Liver (tissue), 3 donors: Measurements from ENCODE around the gene ECHS1.

Experiments used
- FOXA1 ChIP-seq: IDR thresholded peaks from 2 replicates; pipeline ENCODE4 v1.6.1; 2016; ENCODE audit warnings: antibody characterized with exemption
- GABPA ChIP-seq, 2 donors: IDR thresholded peaks in 1 of 2; conservative IDR thresholded peaks in 1 of 2; 2 replicates each; pipeline ENCODE4 v1.6.1; 2016; ENCODE audit warnings: antibody characterized with exemption in 2 of 2, mild to moderate bottlenecking in 1 of 2, moderate library complexity in 1 of 2
- JUND ChIP-seq, 2 donors: IDR thresholded peaks; 2 replicates each; pipeline ENCODE4 v1.6.1; 2016; ENCODE audit warnings: antibody characterized with exemption in 2 of 2
- MAX ChIP-seq: IDR thresholded peaks from 2 replicates; pipeline ENCODE4 v1.6.1; 2016; ENCODE audit warnings: antibody characterized with exemption
- RAD21 ChIP-seq, 2 donors: IDR thresholded peaks; 2 replicates each; pipeline ENCODE4 v1.6.1; 2016; ENCODE audit warnings: antibody characterized with exemption in 2 of 2, mild to moderate bottlenecking in 2 of 2
- RXRA ChIP-seq, 2 donors: IDR thresholded peaks; 2 replicates each; pipeline ENCODE4 v1.6.1; 2017 to 2018; ENCODE audit warnings: antibody characterized with exemption in 2 of 2, mild to moderate bottlenecking in 1 of 2
- SP1 ChIP-seq: IDR thresholded peaks from 2 replicates; pipeline ENCODE4 v1.6.1; 2018; ENCODE audit warnings: antibody characterized with exemption, mild to moderate bottlenecking
- TAF1 ChIP-seq: conservative IDR thresholded peaks from 2 replicates; pipeline ENCODE4 v1.6.1; 2016; ENCODE audit warnings: antibody characterized with exemption, mild to moderate bottlenecking
- YY1 ChIP-seq: IDR thresholded peaks from 2 replicates; pipeline ENCODE4 v1.6.1; 2016; ENCODE audit warnings: antibody characterized with exemption, mild to moderate bottlenecking
- ZBTB33 ChIP-seq: IDR thresholded peaks from 2 replicates; pipeline ENCODE4 v1.6.1; 2016; ENCODE audit warnings: antibody characterized with exemption
- TF ChIP-seq, protein P1 (sequence below): fragments of 150-350 bp; IDR thresholded peaks from 2 replicates; pipeline ENCODE4 v1.5.1; 2017; ENCODE audit warnings: improper control_type of control experiment, low read depth, low read length; ENCODE audit not compliant: missing input control
- TF ChIP-seq, protein P2 (sequence below): IDR thresholded peaks from 2 replicates; pipeline ENCODE4 v1.6.1; 2016; ENCODE audit warnings: antibody characterized with exemption, mild to moderate bottlenecking
- donor health status: healthy.
- donor health status: healthy.

DNA sequence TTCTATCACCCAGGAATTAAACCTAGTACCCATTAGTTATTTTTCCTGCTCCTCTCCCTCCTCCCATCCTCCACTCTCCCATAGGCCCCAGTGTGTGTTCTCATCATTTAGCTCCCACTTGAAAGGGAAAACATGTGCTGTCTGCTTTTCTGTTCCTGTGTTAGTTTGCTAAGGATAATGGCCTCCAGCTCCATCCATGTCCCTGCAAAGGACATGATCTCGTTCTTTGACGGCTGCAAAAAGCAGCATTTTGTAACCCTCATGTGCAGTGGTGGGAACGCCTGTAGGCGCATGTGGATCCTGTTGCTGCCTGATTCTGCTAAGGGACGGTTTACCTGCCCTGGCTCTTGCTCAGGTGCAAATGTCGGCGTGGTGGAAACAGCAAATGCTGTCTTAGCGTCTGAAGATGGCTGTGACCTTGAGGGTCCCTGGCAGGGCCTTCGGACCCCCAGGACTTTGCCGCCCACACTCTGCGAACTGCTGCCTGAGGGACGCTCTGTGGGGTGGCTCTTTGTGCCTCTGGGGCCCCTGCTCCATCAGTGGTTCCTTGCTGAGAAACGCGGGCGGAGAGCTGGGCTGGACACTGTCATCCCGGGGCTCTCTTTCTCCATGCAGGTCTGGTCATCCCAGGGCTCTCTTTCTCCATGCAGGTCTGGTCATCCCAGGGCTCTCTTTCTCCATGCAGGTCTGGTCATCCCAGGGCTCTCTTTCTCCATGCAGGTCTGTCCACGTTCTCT is 15.2 kb upstream of the ECHS1 start:
- TF ChIP-seq, protein P1, sequence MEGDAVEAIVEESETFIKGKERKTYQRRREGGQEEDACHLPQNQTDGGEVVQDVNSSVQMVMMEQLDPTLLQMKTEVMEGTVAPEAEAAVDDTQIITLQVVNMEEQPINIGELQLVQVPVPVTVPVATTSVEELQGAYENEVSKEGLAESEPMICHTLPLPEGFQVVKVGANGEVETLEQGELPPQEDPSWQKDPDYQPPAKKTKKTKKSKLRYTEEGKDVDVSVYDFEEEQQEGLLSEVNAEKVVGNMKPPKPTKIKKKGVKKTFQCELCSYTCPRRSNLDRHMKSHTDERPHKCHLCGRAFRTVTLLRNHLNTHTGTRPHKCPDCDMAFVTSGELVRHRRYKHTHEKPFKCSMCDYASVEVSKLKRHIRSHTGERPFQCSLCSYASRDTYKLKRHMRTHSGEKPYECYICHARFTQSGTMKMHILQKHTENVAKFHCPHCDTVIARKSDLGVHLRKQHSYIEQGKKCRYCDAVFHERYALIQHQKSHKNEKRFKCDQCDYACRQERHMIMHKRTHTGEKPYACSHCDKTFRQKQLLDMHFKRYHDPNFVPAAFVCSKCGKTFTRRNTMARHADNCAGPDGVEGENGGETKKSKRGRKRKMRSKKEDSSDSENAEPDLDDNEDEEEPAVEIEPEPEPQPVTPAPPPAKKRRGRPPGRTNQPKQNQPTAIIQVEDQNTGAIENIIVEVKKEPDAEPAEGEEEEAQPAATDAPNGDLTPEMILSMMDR = no peak
- TF ChIP-seq TAF1 (no peak), RXRA (IDR thresholded peaks at IDR 0.05) (no peak), RAD21 (IDR thresholded peaks at IDR 0.05) (no peak), MAX (no peak), JUND (IDR thresholded peaks at IDR 0.05) (no peak), YY1 (no peak), GABPA (IDR thresholded peaks at IDR 0.05 in 1 of 2, conservative IDR thresholded peaks at IDR 0.05 in 1 of 2) (no peak), SP1 (no peak), ZBTB33 (no peak), FOXA1 (no peak)
- TF ChIP-seq, protein P2, sequence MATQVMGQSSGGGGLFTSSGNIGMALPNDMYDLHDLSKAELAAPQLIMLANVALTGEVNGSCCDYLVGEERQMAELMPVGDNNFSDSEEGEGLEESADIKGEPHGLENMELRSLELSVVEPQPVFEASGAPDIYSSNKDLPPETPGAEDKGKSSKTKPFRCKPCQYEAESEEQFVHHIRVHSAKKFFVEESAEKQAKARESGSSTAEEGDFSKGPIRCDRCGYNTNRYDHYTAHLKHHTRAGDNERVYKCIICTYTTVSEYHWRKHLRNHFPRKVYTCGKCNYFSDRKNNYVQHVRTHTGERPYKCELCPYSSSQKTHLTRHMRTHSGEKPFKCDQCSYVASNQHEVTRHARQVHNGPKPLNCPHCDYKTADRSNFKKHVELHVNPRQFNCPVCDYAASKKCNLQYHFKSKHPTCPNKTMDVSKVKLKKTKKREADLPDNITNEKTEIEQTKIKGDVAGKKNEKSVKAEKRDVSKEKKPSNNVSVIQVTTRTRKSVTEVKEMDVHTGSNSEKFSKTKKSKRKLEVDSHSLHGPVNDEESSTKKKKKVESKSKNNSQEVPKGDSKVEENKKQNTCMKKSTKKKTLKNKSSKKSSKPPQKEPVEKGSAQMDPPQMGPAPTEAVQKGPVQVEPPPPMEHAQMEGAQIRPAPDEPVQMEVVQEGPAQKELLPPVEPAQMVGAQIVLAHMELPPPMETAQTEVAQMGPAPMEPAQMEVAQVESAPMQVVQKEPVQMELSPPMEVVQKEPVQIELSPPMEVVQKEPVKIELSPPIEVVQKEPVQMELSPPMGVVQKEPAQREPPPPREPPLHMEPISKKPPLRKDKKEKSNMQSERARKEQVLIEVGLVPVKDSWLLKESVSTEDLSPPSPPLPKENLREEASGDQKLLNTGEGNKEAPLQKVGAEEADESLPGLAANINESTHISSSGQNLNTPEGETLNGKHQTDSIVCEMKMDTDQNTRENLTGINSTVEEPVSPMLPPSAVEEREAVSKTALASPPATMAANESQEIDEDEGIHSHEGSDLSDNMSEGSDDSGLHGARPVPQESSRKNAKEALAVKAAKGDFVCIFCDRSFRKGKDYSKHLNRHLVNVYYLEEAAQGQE = no peak
